Pancreas (tissue), 10 donors: ENCODE results near the gene WTIP. TPM values are rescaled to one million over a fixed set of nuclear protein-coding genes. Genes with fewer than 3 reads are reported as not detected.

Experiments
- ATAC-seq, 4 donors: fragments of 200-7000 bp; cut with Tn5 transposase; one replicate each; pipeline versions ENCODE4 v1.8.0 to v1.9.1; 2020; ENCODE audit warnings: mild to moderate bottlenecking in 4 of 4, moderate library complexity in 4 of 4
- DNase-seq, 6 donors: peaks; one replicate each; pipeline ENCODE4 v3.0.0-alpha.2; 2020
- FAIRE-seq: peaks from 2 replicates; lab custom pipeline; 2012; peaks lifted over from hg19 to GRCh38; lab: Jason Lieb, UNC
- H3K27ac ChIP-seq, 4 donors: fragments of 200-600 bp; sonication (generic); 1 replicate in 3 of 4; 2 replicates in 1 of 4; pipeline versions ENCODE4 v1.5.0 to v1.8.0; 2020
- H3K27me3 ChIP-seq, 4 donors: fragments of 200-600 bp; one replicate each; pipeline ENCODE4 v1.8.0; 2021
- H3K36me3 ChIP-seq, 3 donors: fragments of 200-600 bp; sonication (generic) in 1 of 3; one replicate each; pipeline versions ENCODE4 v1.5.0 to v1.8.0; 2020 to 2021
- H3K4me1 ChIP-seq, 3 donors: fragments of 200-600 bp; one replicate each; pipeline ENCODE4 v1.8.0; 2021
- H3K4me3 ChIP-seq, 4 donors: fragments of 200-600 bp; sonication (generic) in 2 of 4; one replicate each; pipeline versions ENCODE4 v1.5.0 to v1.8.0; 2020 to 2021
- H3K9me3 ChIP-seq, 4 donors: fragments of 200-600 bp; one replicate each; pipeline ENCODE4 v1.8.0; 2021
- CTCF ChIP-seq, 4 donors: fragments of 200-600 bp; sonication (generic) in 3 of 4; IDR thresholded peaks; one replicate each; pipeline versions ENCODE4 v1.5.0 to v1.8.0; 2021; ENCODE audit warnings: antibody characterized with exemption in 4 of 4
- WGBS, 2 donors: extraction: QIAGEN DNeasy Blood & Tissue Kit; methylation state at CpG; one replicate each; pipeline ENCODE4 v1.1.7; 2013; 5-methylcytosine and 5-hydroxymethylcytosine counted together
- intact Hi-C, 3 donors: fragments of 100-400 bp; cut with DNase I; formaldehyde crosslinking; loops; one replicate each; pipeline versions ENCODE4 v1.11.1 to v1.14.2; 2022
- polyA plus RNA-seq, 2 donors: library from polyadenylated mRNA; stranded (reverse); fragments of 200-250 nt; gene quantifications; one replicate each; pipeline ENCODE4 v1.2.3, GENCODE V29; 2013
- total RNA-seq, 6 donors: library from RNA; stranded (reverse); fragmentation: NEBNext Ultra II Directional in 4 of 6; extraction: Animal tissue kit (Norgen Biotek cat#: 25700) in 4 of 6; gene quantifications; one replicate each; pipeline versions ENCODE4 v1.2.1 to v1.2.4, GENCODE V29; 2021 to 2023
- donor health status: healthy with polysubstance abuse.
- donor health status: DM: no; HTN: no; CAD: no; lungs with moderate emphysema.
- donor health status: DM: no; HTN: no; CAD: no.
- donor health status: control.
- donor health status: control.
- donor health status: Bipolar disorder and iron deficiency.
- donor health status: DM: yes; HTN: yes; CAD: no.
- donor health status: DM: no; HTN: no; CAD: no.
- donor health status: DM: no; HTN: no; CAD: no.
- donor health status: DM: yes; HTN: yes; CAD: no.

Gene WTIP
- total and polyA plus RNA-seq, 8 donors: 3.4 to 11.3 (median 4.4) TPM

- FAIRE-seq (no peak), DNase-seq (peak in 1 of 6 donors; percentile 13), ATAC-seq (no peak)
- Histone ChIP-seq H3K36me3 (no peaks in the 10 kb centered on the region), H3K9me3 (no peaks in the 10 kb centered on the region), H3K4me3 (no peak overlapping the region), H3K4me1 (no peaks in the 10 kb centered on the region), H3K27ac (no peak overlapping the region), H3K27me3 (no peaks in the 10 kb centered on the region)
- TF ChIP-seq CTCF (IDR thresholded peaks at IDR 0.05): no peak
- WGBS, 2 donors: 83 to 84% methylated on average over 15 of the region's 15 CpGs
- intact Hi-C loops: loop anchor here in 1 of 3 donors (10.0 kb wide), 1 partner anchor 212 kb away; no protein-coding TSS in a partner anchor
These were observed 21.2 kb downstream of the WTIP start for GRCh38 chr19:34502582-34503411.

- TF ChIP-seq CTCF (IDR thresholded peaks at IDR 0.05): no peak
- H3K27ac ChIP-seq: no peak overlapping the region
- H3K9me3 ChIP-seq: no peaks in the 10 kb centered on the region
- no peaks in the 10 kb centered on the region for H3K4me1 ChIP-seq
- FAIRE-seq (no peak), DNase-seq (peak in 1 of 6 donors; percentile 11), ATAC-seq (no peak)
- H3K27me3 ChIP-seq: no peaks in the 10 kb centered on the region
- 81 to 84% methylated on average over 16 of the region's 16 CpGs for WGBS, 2 donors
- H3K36me3 ChIP-seq: no peaks in the 10 kb centered on the region
- intact Hi-C loops: loop anchor here in 1 of 3 donors (10.0 kb wide), 1 partner anchor 211 kb away; no protein-coding TSS in a partner anchor
- H3K4me3 ChIP-seq: no peak overlapping the region
These were observed 22.1 kb downstream of the WTIP start for GRCh38 chr19:34503531-34504272.

- Histone ChIP-seq H3K36me3 (no peaks in the 10 kb centered on the region), H3K9me3 (no peaks in the 10 kb centered on the region), H3K27me3 (no peaks in the 10 kb centered on the region), H3K4me1 (no peaks in the 10 kb centered on the region), H3K4me3 (no peak overlapping the region), H3K27ac (no peak overlapping the region)
- FAIRE-seq (no peak), DNase-seq (no peak), ATAC-seq (no peak)
- 69 to 75% methylated on average over 6 of the region's 6 CpGs for WGBS, 2 donors
- intact Hi-C loops: loop anchor here in 1 of 3 donors (10.0 kb wide), 1 partner anchor 210 kb away; no protein-coding TSS in a partner anchor
- TF ChIP-seq CTCF (IDR thresholded peaks at IDR 0.05): no peak
These were observed 22.8 kb downstream of the WTIP start for GRCh38 chr19:34504273-34504808.

- no peaks in the 10 kb centered on the region for H3K36me3 ChIP-seq
- no peak for TF ChIP-seq CTCF (IDR thresholded peaks at IDR 0.05)
- 67 to 72% methylated on average over 7 to 9 of the region's 9 CpGs for whole genome bisulfite sequencing, 2 donors
- H3K4me1 ChIP-seq: no peaks in the 10 kb centered on the region
- H3K27me3 ChIP-seq: no peaks in the 10 kb centered on the region
- ATAC-seq (no peak), FAIRE-seq (no peak), DNase-seq (no peak)
- no peak overlapping the region for H3K27ac ChIP-seq
- H3K9me3 ChIP-seq: no peaks in the 10 kb centered on the region
- no peak overlapping the region for H3K4me3 ChIP-seq
- intact Hi-C loops: loop anchor here in 1 of 3 donors (10.0 kb wide), 1 partner anchor 210 kb away; no protein-coding TSS in a partner anchor
These were observed 23.3 kb downstream of the WTIP start for GRCh38 chr19:34504809-34505291.
